Stimulated activated CD4-positive, alpha-beta T cell treated with anti-CD3 and anti-CD28 coated beads, Interleukin-1b, Interleukin-23, amount 100 ng/mL, for 4 hours (primary cell): Measurements from ENCODE around the gene TRPM4.
"Not testable (repeated sequence)": the region's sequence is repeated elsewhere in the genome, so short reads cannot be mapped to it uniquely, and the experiment has no call there.

Experiments
- DNase-seq, 2 donors: peaks; one replicate each; pipeline ENCODE4 v3.0.0-alpha.2; 2020; ENCODE audit warnings: low read depth in 2 of 2

Gene TRPM4

GRCh38 chr19:49150944-49151243, 6.7 kb upstream of the TRPM4 start:
- no peak for DNase-seq

DNA sequence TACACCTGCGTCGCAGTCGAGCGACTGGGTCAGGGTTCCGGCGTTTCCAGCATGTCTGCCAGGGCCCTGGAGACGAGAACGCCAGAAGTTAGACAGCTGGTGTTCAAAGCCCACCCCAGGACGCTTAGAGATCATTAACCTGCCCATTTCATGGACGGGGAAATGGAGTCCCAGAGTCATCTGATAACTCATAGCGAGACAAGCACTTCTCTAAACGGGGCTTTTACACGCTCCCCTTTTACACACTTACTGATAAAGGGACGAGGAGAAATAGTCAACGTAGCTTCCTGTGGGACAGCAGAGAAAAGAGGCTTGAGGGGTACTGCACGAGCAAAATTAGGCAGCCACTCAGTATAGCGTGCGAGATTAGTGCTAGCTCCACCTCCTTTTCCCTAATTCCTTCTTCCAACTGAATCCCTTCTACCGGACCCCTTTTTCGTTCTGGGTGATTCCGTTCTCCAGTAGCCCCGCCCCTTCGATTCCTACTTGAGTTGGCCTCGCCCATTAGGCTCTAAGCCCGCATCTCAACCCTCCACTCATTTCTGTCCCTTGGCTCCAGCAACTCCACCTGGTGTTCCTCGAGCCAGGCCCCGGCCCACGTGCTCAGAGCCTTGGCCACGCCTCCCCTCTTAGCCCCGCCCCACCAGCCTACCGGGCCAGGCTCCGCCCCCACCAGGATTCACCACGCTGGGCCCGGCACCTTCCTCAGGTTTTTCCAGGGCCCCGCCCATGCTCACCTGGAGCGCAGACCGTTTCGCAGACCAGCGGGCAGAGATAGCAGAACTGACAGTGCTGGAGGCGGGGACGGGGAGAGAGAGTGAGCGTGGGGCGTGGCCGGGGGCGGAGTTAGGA, 6.1 kb upstream of the TRPM4 start:
- no peak for DNase-seq

DNA sequence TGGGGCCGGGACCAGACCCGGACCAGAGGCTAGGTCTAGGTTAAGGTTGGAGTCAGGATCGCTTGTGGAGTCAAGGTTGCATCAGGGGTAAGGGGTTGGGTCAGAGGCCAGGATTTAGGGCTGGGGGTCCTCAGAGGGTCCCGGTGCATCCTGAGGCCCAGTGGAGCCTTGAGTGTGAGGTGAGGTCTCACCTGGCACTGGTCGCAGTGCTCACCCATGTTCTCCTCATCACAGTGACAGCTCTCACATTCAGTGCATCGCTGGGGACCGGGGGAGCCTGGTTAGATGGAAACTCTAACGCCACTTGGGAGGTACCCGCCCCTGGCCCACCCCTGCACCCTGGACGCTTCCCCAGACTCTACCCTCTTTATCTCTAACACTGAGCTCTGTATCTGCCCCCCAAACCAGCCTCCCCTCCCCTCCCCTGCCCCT, 5.5 kb upstream of the TRPM4 start:
- no peak for DNase-seq

GRCh38 chr19:49153167-49153809, 4.3 kb upstream of the TRPM4 start:
- DNase-seq, result no peak

DNA sequence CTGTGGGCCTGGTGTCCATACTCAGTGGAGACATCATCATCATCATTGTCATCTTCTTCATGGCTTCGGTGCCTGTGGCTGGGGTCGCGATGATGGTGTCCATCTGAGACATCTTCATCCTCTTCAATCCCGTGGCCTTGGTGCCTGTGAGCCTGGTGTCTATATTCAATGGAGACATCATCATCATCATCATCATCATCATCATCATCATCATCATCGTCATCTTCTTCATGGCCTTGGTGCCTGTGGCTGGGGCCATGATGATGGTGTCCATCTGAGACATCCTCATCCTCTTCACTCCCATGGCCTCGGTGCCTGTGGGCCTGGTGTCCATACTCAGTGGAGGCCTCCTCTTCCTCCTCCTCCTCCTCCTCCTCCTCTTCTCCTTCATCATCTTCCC, 3.3 kb upstream of the TRPM4 start:
- DNase-seq, result no peak

- DNase-seq, result no peak
Observed at GRCh38 chr19:49155005-49155819, 2.4 kb upstream of the TRPM4 start, which contains the start of gene HRC. HRC (minus strand) TSS chr19:49155396; CDS start chr19:49155237, 159 bp downstream.

- no peak for DNase-seq
Observed at GRCh38 chr19:49155820-49156346, 1.7 kb upstream of the TRPM4 start.

- no peak for DNase-seq
Observed at GRCh38 chr19:49160450-49161189, 3.0 kb downstream of the TRPM4 start.

GRCh38 chr19:49161987-49162386, 4.4 kb downstream of the TRPM4 start:
- DNase-seq, result no peak

GRCh38 chr19:49165111-49165750, 7.6 kb downstream of the TRPM4 start:
- DNase-seq, result no peak

- no peak for DNase-seq
Observed at GRCh38 chr19:49165865-49166301, 8.3 kb downstream of the TRPM4 start.

GRCh38 chr19:49167857-49168409, 10.3 kb downstream of the TRPM4 start:
- no peak for DNase-seq

- DNase-seq, result no peak
Observed at GRCh38 chr19:49168421-49168820, 10.8 kb downstream of the TRPM4 start.

DNA sequence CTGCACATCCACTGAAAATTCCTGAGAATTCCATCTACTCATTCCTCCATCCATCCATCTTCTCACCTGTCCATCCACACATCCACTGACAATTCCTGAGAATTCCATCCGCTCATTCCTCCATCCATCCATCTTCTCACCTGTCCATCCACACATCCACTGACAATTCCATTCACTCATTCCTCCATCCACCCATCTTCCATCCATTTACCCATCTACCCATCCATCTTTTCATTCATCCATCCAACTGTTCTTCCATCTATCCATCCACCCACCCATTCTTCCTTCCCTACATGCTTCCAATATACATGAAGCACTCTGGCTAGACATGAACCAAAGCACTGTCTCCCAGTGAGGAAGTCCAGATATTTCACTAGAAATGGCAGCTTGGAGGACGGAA, 15.6 kb downstream of the TRPM4 start:
- no peak for DNase-seq

DNA sequence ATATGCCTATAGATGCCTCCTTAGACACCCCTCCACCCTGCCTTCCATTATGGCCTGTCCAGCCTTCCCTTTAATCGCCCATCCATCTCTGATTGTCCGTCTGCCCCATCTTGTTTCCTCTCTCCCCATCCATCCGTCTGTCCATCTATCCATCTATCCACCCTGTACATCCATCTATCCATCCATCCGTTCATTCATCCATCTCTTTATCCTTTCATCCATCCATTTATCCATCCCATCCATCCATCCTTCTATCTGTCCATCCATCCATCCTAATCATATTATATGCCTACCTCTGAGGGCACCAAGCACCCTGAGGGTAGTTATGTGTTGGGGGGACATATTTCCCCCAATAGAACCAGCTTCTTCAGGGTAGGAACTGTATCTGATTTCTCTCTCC, 23.1 kb downstream of the TRPM4 start:
- no peak for DNase-seq

DNA sequence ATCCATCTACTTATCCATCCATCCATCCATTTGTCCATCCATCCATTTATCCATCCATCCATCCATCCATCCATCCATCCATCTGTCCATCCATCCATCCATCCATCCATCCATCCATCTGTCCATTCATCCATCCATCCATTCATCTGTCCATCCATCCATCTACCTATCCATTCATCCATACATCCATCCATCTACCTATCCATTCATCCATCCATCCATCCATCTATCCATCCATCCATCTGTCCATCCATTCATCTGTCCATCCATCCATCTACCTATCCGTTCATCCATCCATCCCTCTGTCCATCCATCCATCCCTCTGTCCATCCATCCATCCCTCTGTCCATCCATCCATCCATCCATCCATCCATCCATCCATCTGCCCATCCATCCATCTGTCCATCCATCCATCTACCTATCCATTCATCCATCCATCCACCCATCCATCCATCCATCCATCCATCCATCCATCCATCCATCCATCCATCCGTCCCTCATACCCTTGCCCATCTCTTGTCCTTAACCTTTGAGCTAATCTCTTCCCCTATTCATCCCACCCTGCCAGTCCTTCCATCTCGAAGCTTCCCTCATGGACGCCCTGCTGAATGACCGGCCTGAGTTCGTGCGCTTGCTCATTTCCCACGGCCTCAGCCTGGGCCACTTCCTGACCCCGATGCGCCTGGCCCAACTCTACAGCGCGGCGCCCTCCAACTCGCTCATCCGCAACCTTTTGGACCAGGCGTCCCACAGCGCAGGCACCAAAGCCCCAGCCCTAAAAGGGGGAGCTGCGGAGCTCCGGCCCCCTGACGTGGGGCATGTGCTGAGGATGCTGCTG, 24.6 kb downstream of the TRPM4 start:
- DNase-seq, result not testable (repeated sequence)

DNA sequence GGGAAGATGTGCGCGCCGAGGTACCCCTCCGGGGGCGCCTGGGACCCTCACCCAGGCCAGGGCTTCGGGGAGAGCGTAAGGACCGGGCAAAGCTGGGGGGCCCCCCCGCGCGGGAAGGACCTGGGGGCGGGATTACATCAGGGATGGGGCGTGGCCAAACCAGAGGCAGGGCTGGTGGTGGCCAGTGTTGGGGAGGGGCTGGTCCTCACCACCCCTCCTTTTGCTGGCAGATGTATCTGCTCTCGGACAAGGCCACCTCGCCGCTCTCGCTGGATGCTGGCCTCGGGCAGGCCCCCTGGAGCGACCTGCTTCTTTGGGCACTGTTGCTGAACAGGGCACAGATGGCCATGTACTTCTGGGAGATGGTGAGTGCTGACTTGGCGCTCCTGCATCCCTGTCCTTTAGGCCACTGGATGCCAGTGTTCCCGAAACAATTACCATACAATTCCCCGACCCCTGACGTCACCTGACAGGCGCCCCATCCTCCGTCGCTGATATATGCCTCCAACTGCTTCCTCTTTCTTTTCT, 25.3 kb downstream of the TRPM4 start:
- no peak for DNase-seq

DNA sequence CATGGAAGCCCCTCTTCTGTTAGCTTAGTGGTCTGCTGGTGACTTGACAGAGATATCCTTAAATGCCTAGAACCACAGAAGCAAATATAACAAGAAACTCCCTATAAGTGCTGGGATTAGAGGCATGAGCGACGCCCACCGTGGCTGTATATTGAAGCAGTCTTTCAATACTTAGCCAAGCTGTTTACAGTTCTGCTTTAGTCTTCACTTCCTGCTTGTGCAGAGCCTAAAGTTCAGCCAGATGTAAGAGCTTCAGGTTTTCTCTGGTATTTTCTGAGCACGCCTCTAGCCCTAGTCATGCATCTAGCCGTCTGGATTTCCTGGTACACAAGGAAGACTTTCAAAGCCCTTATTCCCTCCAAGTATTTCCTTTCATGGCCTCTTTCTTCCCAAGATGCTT, 28.5 kb downstream of the TRPM4 start:
- no peak for DNase-seq

- no peak for DNase-seq
Observed at GRCh38 chr19:49188626-49189200, 31.1 kb downstream of the TRPM4 start.
